ENCODE results near the gene FARP1. TPM values are rescaled to one million over a fixed set of nuclear protein-coding genes. Genes with fewer than 3 reads are reported as not detected.

The FARP1 gene
- total and polyA plus RNA-seq, 2 of the 13 experiments (the other 11 are each of a cell fraction or from before 2014, with no cell fraction given): 70.6 to 126 TPM

- no peak for TF ChIP-seq BCL3 (CRISPR knock-in tag; IDR thresholded peaks at IDR 0.05)
- TF ChIP-seq SMAD3 (CRISPR knock-in tag; IDR thresholded peaks at IDR 0.05): no peak
- TF ChIP-seq ZNF639 (CRISPR knock-in tag; conservative IDR thresholded peaks at IDR 0.05): no peak
- TF ChIP-seq ZNF557 (CRISPR knock-in tag; IDR thresholded peaks at IDR 0.05): no peak
- no peak for TF ChIP-seq ZNF615 (CRISPR knock-in tag; IDR thresholded peaks at IDR 0.05; ENCODE audit: borderline replicate concordance)
These were observed 130.4 kb downstream of the FARP1 start (continued) for GRCh38 chr13:98273067-98273823.

- FAIRE-seq (no peak), DNase-seq (ENCODE audit: low spot score) (no peak), ATAC-seq (peak; percentile 38)
- Histone ChIP-seq H3K4me3 (replicated peaks in 1 of 3; ENCODE audit: insufficient read depth in 1 of 3, low read depth in 2 of 3, low read length in 3 of 3) (peak overlapping the region in 2 of 3 experiments; percentile 39 to 50; a peak in 4 of 6 replicates), H3K9me3 (ENCODE audit: low read length) (no peaks in the 10 kb centered on the region), H4K20me1 (ENCODE audit: insufficient read depth, low read length) (peaks cover 42% of the 10 kb centered on the region; the same call in 1 of the 2 replicates), H2AFZ (ENCODE audit: low read length) (no peak overlapping the region), H3K27me3 (ENCODE audit: control insufficient read depth in 1 of 2, insufficient read depth in 2 of 2, low read length in 2 of 2) (no peaks in the 10 kb centered on the region), H3K27ac (ENCODE audit: extremely low read length, insufficient read depth, low read length) (peak overlapping the region; percentile 75), H3K4me1 (ENCODE audit: insufficient read depth, low read length) (peaks cover 94% of the 10 kb centered on the region), H3K36me3 (replicated peaks in 1 of 2; ENCODE audit: control insufficient read depth in 1 of 2, insufficient read depth in 2 of 2, low read length in 2 of 2) (peaks cover 3 to 7% of the 10 kb centered on the region in 2 experiments; a peak in 2 of 5 replicates), H3K9ac (ENCODE audit: insufficient read depth, low read depth, low read length) (peak overlapping the region; percentile 59), H3K79me2 (ENCODE audit: insufficient read depth, low read length) (peaks cover 92% of the 10 kb centered on the region), H3K4me2 (ENCODE audit: low read depth, low read length) (peak overlapping the region; percentile 76)
- in situ Hi-C loops (cut with HindIII; ENCODE audit: extremely low pct_ligation_motif_present, low pct_unique_long_range_greater_than_20kb) (loop anchor here (10.0 kb wide), 1 partner anchor 129 kb away; the partner anchor contains the start of gene FARP1), intact Hi-C loops (cut with micrococcal nuclease; ENCODE audit: unreplicated experiment) (no loop called here)
- 23% methylated on average over 12 of the region's 12 CpGs for WGBS (ENCODE audit: low lambda C conversion rate)
- no TSS peak for BruUV-seq (replicated peaks)
- CTCF ChIA-PET (ENCODE audit: low intra/inter-chr PET ratio, low total read pairs): no interaction called here
- POLR2A ChIA-PET: interaction anchor here (0.6 to 2.3 kb wide), 10 partner anchors 8 to 115 kb away, joined by 3 to 21 read pairs (median 4); no protein-coding TSS in a partner anchor
- no peak for TF ChIP-seq FOXK1 (CRISPR knock-in tag; IDR thresholded peaks at IDR 0.05; ENCODE audit: borderline replicate concordance, low read depth)
- TF ChIP-seq KLF9 (CRISPR knock-in tag; IDR thresholded peaks at IDR 0.05; ENCODE audit: low read depth): no peak
- TF ChIP-seq FOXP1 (IDR thresholded peaks at IDR 0.05): no peak
- TF ChIP-seq FOXP1 (CRISPR knock-in tag; IDR thresholded peaks at IDR 0.05): peak; percentile 23; the same call in 1 of the 2 replicates
- no peak for TF ChIP-seq ATAD3A (CRISPR knock-in tag; IDR thresholded peaks at IDR 0.05)
- TF ChIP-seq ZFP90 (CRISPR knock-in tag; IDR thresholded peaks at IDR 0.05; ENCODE audit: borderline replicate concordance): no peak
- no peak for TF ChIP-seq ETV6 (CRISPR knock-in tag; conservative IDR thresholded peaks at IDR 0.05)
- peak; percentile 16 for TF ChIP-seq ASH2L (IDR thresholded peaks at IDR 0.05; ENCODE audit: insufficient read length, low read depth, low read length)
- peak; percentile 73 for TF ChIP-seq ZNF501 (CRISPR knock-in tag; IDR thresholded peaks at IDR 0.05)
- TF ChIP-seq POLR2G (IDR thresholded peaks at IDR 0.05; ENCODE audit: low read depth, low read length): peak; percentile 12; the same call in 1 of the 2 replicates
- TF ChIP-seq ZBTB20 (CRISPR knock-in tag; IDR thresholded peaks at IDR 0.05; ENCODE audit: borderline replicate concordance, low read depth): no peak
- TF ChIP-seq ZNF484 (CRISPR knock-in tag; IDR thresholded peaks at IDR 0.05; ENCODE audit: borderline replicate concordance, low read depth): no peak
- TF ChIP-seq ZNF354B (CRISPR knock-in tag; IDR thresholded peaks at IDR 0.05): no peak
These were observed 131.2 kb downstream of the FARP1 start for GRCh38 chr13:98273824-98274742.

All from HepG2 (cell line).